Measurements from ENCODE around the gene DCUN1D2. TPM values are rescaled to one million over a fixed set of nuclear protein-coding genes. Genes with fewer than 3 reads are reported as not detected.

The DCUN1D2 gene
- total RNA-seq, 1 donor from 2014 or later: 26.2 TPM

DNA sequence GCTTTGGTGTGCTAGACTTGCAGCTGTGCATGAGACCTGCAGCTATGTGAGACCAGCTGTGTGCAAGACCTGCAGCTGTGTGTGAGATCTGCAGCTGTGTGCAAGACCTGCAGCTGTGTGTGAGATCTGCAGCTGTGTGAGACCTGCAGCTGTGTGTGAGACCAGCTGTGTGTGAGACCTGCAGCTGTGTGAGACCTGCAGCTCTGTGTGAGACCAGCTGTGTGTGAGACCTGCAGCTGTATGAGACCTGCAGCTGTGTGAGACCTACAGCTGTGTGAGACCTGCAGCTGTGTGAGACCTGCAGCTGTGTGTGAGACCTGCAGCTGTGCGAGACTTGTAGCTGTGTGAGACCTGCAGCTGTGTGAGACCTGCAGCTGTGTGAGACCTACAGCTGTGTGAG, 6.7 kb upstream of the DCUN1D2 start:
- CTCF ChIA-PET: no interaction called here
- ATAC-seq (ENCODE audit: low read depth): no peak

DNA sequence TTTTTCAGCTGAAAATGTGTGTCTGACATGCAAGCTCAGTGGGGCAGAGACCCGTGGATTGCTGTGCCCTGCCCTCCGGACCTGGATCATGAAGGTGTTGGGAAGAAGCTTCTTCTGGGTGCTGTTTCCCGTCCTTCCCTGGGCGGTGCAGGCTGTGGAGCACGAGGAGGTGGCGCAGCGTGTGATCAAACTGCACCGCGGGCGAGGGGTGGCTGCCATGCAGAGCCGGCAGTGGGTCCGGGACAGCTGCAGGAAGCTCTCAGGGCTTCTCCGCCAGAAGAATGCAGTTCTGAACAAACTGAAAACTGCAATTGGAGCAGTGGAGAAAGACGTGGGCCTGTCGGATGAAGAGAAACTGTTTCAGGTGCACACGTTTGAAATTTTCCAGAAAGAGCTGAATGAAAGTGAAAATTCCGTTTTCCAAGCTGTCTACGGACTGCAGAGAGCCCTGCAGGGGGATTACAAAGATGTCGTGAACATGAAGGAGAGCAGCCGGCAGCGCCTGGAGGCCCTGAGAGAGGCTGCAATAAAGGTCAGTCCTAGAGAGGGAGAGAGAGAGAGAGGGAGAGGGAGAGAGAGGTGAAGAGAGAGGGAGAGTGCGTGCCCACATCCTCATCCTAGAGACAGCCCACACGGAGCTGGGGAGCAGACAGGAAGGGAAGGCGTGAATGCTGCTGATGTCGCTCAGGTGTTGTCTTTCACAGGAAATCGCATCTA, 5.1 kb upstream of the DCUN1D2 start:
- no peak overlapping the region for H3K4me3 Mint-ChIP-seq
- intact Hi-C loops (cut with micrococcal nuclease): no loop called here
- POLR2A ChIA-PET: no interaction called here
- peaks cover 25% of the 10 kb centered on the region for H3K4me1 Mint-ChIP-seq
- H3K36me3 Mint-ChIP-seq (ENCODE audit: low read depth): peaks cover 57% of the 10 kb centered on the region
- TF ChIP-seq, protein P1, sequence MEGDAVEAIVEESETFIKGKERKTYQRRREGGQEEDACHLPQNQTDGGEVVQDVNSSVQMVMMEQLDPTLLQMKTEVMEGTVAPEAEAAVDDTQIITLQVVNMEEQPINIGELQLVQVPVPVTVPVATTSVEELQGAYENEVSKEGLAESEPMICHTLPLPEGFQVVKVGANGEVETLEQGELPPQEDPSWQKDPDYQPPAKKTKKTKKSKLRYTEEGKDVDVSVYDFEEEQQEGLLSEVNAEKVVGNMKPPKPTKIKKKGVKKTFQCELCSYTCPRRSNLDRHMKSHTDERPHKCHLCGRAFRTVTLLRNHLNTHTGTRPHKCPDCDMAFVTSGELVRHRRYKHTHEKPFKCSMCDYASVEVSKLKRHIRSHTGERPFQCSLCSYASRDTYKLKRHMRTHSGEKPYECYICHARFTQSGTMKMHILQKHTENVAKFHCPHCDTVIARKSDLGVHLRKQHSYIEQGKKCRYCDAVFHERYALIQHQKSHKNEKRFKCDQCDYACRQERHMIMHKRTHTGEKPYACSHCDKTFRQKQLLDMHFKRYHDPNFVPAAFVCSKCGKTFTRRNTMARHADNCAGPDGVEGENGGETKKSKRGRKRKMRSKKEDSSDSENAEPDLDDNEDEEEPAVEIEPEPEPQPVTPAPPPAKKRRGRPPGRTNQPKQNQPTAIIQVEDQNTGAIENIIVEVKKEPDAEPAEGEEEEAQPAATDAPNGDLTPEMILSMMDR (IDR thresholded peaks at IDR 0.05): no peak
- DNase-seq (no peak), ATAC-seq (ENCODE audit: low read depth) (no peak)
- H3K9me3 Mint-ChIP-seq: no peaks in the 10 kb centered on the region
- H3K27me3 Mint-ChIP-seq: no peaks in the 10 kb centered on the region
- H3K27ac Mint-ChIP-seq: no peak overlapping the region
- CTCF ChIA-PET: no interaction called here

More for the DNA sequence above, 6.7 kb upstream of the DCUN1D2 start:
- TF ChIP-seq, protein P1 (IDR thresholded peaks at IDR 0.05): no peak
- no peaks in the 10 kb centered on the region for H3K27me3 Mint-ChIP-seq
- H3K27ac Mint-ChIP-seq: no peak overlapping the region
- intact Hi-C loops (cut with micrococcal nuclease): no loop called here
- POLR2A ChIA-PET: no interaction called here
- H3K36me3 Mint-ChIP-seq (ENCODE audit: low read depth): peaks cover 69% of the 10 kb centered on the region
- H3K4me1 Mint-ChIP-seq: peaks cover 19% of the 10 kb centered on the region
- no peaks in the 10 kb centered on the region for H3K9me3 Mint-ChIP-seq
- DNase-seq: no peak
- no peak overlapping the region for H3K4me3 Mint-ChIP-seq

DNA sequence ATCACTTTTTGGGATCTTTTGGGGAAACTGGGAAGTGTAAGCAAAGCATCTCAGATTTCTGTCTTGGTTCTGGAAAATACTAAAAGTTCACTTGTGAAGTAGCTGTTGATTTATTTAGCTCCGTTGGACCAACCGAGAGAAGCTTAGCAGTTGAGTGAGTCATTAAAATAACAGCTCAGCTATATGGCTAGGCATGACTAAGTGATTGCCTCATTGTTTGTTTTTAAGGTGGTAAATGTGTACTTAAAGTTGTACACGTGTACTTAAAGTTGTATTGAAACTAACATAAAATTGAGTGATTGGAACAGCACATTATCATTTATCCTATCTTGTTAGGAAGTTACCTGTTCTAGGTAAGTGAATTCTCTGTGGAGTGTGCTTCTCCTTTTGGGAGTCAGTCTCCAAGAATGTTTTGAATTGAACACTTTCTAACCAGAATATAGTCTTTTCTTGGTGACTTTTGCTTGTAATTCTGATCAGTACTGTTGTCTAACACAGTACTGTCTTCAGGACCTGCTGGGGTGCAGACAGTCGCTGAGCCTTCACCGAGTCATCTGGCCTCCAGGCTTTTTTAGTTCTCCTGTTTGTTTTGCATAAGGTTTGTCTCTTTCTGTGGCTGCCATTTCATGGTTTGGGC, 2.9 kb upstream of the DCUN1D2 start:
- no peak for DNase-seq
- Mint-ChIP-seq H3K36me3 (ENCODE audit: low read depth) (peaks cover 37% of the 10 kb centered on the region), H3K9me3 (no peaks in the 10 kb centered on the region), H3K27ac (peak overlapping the region; percentile 75), H3K4me1 (peaks cover 42% of the 10 kb centered on the region), H3K27me3 (no peaks in the 10 kb centered on the region), H3K4me3 (peak overlapping the region; percentile 56)
- TF ChIP-seq, protein P1 (IDR thresholded peaks at IDR 0.05): no peak
- intact Hi-C loops (cut with micrococcal nuclease): loop anchor here (5.0 kb wide), 2 partner anchors 101 to 619 kb away; no protein-coding TSS in a partner anchor
- POLR2A ChIA-PET: interaction anchor here (0.6 kb wide), 1 partner anchor 195 kb away, joined by 4 read pairs; no protein-coding TSS in a partner anchor
- CTCF ChIA-PET: no interaction called here
- no peak for ATAC-seq (ENCODE audit: low read depth)

DNA sequence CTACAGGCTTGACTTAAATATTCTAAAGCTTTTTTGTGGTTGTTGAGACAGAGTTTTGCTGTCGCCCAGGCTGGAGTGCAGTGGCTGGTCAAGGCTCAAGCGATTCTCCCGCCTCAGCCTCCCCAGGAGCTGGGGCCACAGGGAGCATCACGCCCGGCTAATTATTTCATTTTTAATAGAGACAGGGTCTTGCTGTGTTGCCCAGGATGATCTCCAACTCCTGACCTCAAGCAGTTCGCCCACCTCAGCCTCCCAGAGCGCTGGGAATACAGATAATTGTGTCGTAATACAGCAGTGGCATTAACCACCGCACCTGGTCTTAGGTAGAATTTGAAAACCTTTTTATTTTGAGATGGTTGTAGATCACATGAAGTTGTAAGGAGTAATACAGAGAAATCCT, 1.5 kb upstream of the DCUN1D2 start:
- ChIA-PET CTCF (no interaction called here), POLR2A (no interaction called here)
- no peak for ATAC-seq (ENCODE audit: low read depth)
- Mint-ChIP-seq H3K4me3 (peak overlapping the region; percentile 76), H3K27me3 (no peaks in the 10 kb centered on the region), H3K4me1 (peaks cover 49% of the 10 kb centered on the region), H3K27ac (peak overlapping the region; percentile 56), H3K36me3 (ENCODE audit: low read depth) (peaks cover 27% of the 10 kb centered on the region), H3K9me3 (no peaks in the 10 kb centered on the region)
- DNase-seq: no peak
- TF ChIP-seq, protein P1 (IDR thresholded peaks at IDR 0.05): no peak
- intact Hi-C loops (cut with micrococcal nuclease): loop anchor here (2.0 to 5.0 kb wide), 4 partner anchors 45 to 620 kb away; partner anchors contain the start of genes CUL4A and PCID2

DNA sequence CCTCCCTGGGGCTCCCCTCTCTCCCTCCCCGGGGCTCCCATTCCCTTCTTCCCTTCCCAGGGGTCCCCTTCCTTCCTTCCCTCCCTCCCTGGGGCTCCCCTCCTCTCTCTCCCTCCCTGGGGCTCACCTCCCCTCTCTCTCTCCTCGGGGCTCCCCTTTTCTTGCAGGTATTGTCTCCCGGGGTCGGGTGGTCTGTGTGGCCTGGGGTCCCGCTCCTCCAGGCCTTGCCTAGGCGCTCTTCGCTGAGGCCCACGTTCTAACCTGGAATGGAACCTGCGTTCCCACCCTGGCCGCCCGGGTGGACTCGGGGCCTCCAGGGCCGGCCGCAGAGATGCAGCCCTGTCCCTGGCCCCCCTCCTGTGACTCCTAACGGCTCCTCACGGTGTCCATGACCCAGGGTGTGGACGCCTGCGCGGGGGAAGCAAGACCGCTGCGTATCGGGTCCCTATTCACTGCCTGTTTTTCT, 940 bp upstream of the DCUN1D2 start:
- peaks cover 21% of the 10 kb centered on the region for H3K36me3 Mint-ChIP-seq (ENCODE audit: low read depth)
- ATAC-seq (ENCODE audit: low read depth): no peak
- intact Hi-C loops (cut with micrococcal nuclease): loop anchor here (2.0 to 5.0 kb wide), 4 partner anchors 45 to 621 kb away; partner anchors contain the start of genes CUL4A and PCID2
- H3K9me3 Mint-ChIP-seq: no peaks in the 10 kb centered on the region
- H3K4me3 Mint-ChIP-seq: peak overlapping the region; percentile 76
- POLR2A ChIA-PET: no interaction called here
- CTCF ChIA-PET: no interaction called here
- no peaks in the 10 kb centered on the region for H3K27me3 Mint-ChIP-seq
- peak overlapping the region; percentile 56 for H3K27ac Mint-ChIP-seq
- H3K4me1 Mint-ChIP-seq: peaks cover 50% of the 10 kb centered on the region
- TF ChIP-seq, protein P1 (IDR thresholded peaks at IDR 0.05): no peak
- no peak for DNase-seq
